ENCODE measurements around the gene PCDHB16. TPM values are rescaled to one million over a fixed set of nuclear protein-coding genes. Genes with fewer than 3 reads are reported as not detected.

Gene PCDHB16
- total RNA-seq, 3 donors from 2014 or later = not detected

- H3K9me3 Mint-ChIP-seq = peaks cover 47% of the 10 kb centered on the region
- ATAC-seq (no peak), DNase-seq (no peak)
- peaks cover 35% of the 10 kb centered on the region for H3K27me3 Mint-ChIP-seq (ENCODE audit: low read depth)
- no peaks in the 10 kb centered on the region for H3K4me1 Mint-ChIP-seq (ENCODE audit: low read depth)
- H3K36me3 Mint-ChIP-seq (ENCODE audit: insufficient read depth) = peaks cover 5% of the 10 kb centered on the region
- no peak overlapping the region for H3K4me3 Mint-ChIP-seq
Measured at GRCh38 chr5:141234109-141234667, 52.0 kb downstream of the PCDHB16 start.

Other genes with a start within 250 kb of the PCDHB16 start
- not detected for gene PCDHAC2, start 215.9 kb upstream of the PCDHB16 start, total RNA-seq
- not detected for gene PCDHB1, start 131.0 kb upstream of the PCDHB16 start, total RNA-seq
- under 1 TPM in 1 of 3 donors, not detected in 2; 0.19 TPM for gene PCDHB2, start 87.8 kb upstream of the PCDHB16 start, total RNA-seq
- gene PCDHB3, start 81.9 kb upstream of the PCDHB16 start, total RNA-seq = not detected
- not detected for gene PCDHB4, start 60.6 kb upstream of the PCDHB16 start, total RNA-seq
- under 1 TPM in 2 of 3 donors, not detected in 1; 0.13 to 0.16 TPM for gene PCDHB5, start 47.2 kb upstream of the PCDHB16 start, total RNA-seq
- under 1 TPM in 1 of 3 donors, not detected in 2; 0.05 TPM for gene PCDHB6, start 32.3 kb upstream of the PCDHB16 start, total RNA-seq
- gene PCDHB7, start 9.7 kb upstream of the PCDHB16 start, total RNA-seq = not detected
- not detected for gene PCDHB8, start 4.6 kb upstream of the PCDHB16 start, total RNA-seq
- not detected for gene PCDHB9, start 4.8 kb downstream of the PCDHB16 start, total RNA-seq
- under 1 TPM in 1 of 3 donors, not detected in 2; 0.08 TPM for gene PCDHB10, start 10.0 kb downstream of the PCDHB16 start, total RNA-seq
- not detected for gene PCDHB11, start 17.2 kb downstream of the PCDHB16 start, total RNA-seq
- not detected for gene PCDHB12, start 26.3 kb downstream of the PCDHB16 start, total RNA-seq
- under 1 TPM; 0.08 to 0.16 (median 0.10) TPM for gene PCDHB13, start 31.5 kb downstream of the PCDHB16 start, total RNA-seq
- under 1 TPM in 2 of 3 donors, not detected in 1; 0.08 TPM for gene PCDHB14, start 41.0 kb downstream of the PCDHB16 start, total RNA-seq
- under 1 TPM in 1 of 3 donors, not detected in 2; 0.08 TPM for gene PCDHB15, start 63.0 kb downstream of the PCDHB16 start, total RNA-seq
- under 1 TPM in 1 of 3 donors, not detected in 2; 0.18 TPM for gene SLC25A2, start 121.7 kb downstream of the PCDHB16 start, total RNA-seq
- 10 to 100 TPM; 64.8 to 73.8 (median 70.4) TPM for gene TAF7, start 138.4 kb downstream of the PCDHB16 start, total RNA-seq
- gene PCDHGA1, start 148.1 kb downstream of the PCDHB16 start, total RNA-seq = under 1 TPM; 0.05 to 0.11 (median 0.11) TPM
- gene PCDHGA2, start 156.4 kb downstream of the PCDHB16 start, total RNA-seq = under 1 TPM in 1 of 3 donors, not detected in 2; 0.05 TPM
- not detected for gene PCDHGA3, start 161.4 kb downstream of the PCDHB16 start, total RNA-seq
- gene PCDHGB1, start 167.7 kb downstream of the PCDHB16 start, total RNA-seq = under 1 TPM in 1 of 3 donors, not detected in 2; 0.13 TPM
- gene PCDHGA4, start 172.6 kb downstream of the PCDHB16 start, total RNA-seq = under 1 TPM; 0.08 to 0.30 (median 0.08) TPM
- under 1 TPM; 0.13 to 0.43 (median 0.40) TPM for gene PCDHGB2, start 177.6 kb downstream of the PCDHB16 start, total RNA-seq
- gene PCDHGA5, start 181.8 kb downstream of the PCDHB16 start, total RNA-seq = under 1 TPM; 0.05 to 0.13 (median 0.08) TPM
- gene PCDHGB3, start 187.9 kb downstream of the PCDHB16 start, total RNA-seq = under 1 TPM; 0.10 to 0.19 (median 0.13) TPM
- under 1 TPM; 0.13 to 0.27 (median 0.18) TPM for gene PCDHGA6, start 191.5 kb downstream of the PCDHB16 start, total RNA-seq
- gene PCDHGA7, start 200.4 kb downstream of the PCDHB16 start, total RNA-seq = under 1 TPM in 2 of 3 donors, not detected in 1; 0.08 to 0.11 TPM
- gene PCDHGB4, start 205.3 kb downstream of the PCDHB16 start, total RNA-seq = under 1 TPM; 0.08 to 0.22 (median 0.20) TPM
- gene PCDHGA8, start 210.2 kb downstream of the PCDHB16 start, total RNA-seq = not detected
- gene PCDHGB5, start 215.6 kb downstream of the PCDHB16 start, total RNA-seq = under 1 TPM; 0.26 to 0.91 (median 0.27) TPM
- under 1 TPM; 0.13 to 0.18 (median 0.16) TPM for gene PCDHGA9, start 220.4 kb downstream of the PCDHB16 start, total RNA-seq
- under 1 TPM; 0.08 to 0.22 (median 0.18) TPM for gene PCDHGB6, start 225.6 kb downstream of the PCDHB16 start, total RNA-seq
- gene PCDHGA10, start 230.6 kb downstream of the PCDHB16 start, total RNA-seq = under 1 TPM; 0.25 to 0.68 (median 0.40) TPM
- gene PCDHGB7, start 235.3 kb downstream of the PCDHB16 start, total RNA-seq = under 1 TPM in 1 of 3 donors, not detected in 2; 0.15 TPM
- under 1 TPM; 0.05 to 0.13 (median 0.05) TPM for gene PCDHGA11, start 238.7 kb downstream of the PCDHB16 start, total RNA-seq
- gene PCDHGA12, start 248.1 kb downstream of the PCDHB16 start, total RNA-seq = under 1 TPM; 0.11 to 0.24 (median 0.20) TPM

All from activated T-cell treated with anti-CD3 and anti-CD28 coated beads, Interleukin-2, amount 50 U/mL, for 4 hours (primary cell).